Uterus (tissue), 2 donors: ENCODE results near the gene CCNQ.

Source experiments
- CTCF ChIP-seq, 4 experiments: fragments of 200-600 bp in 2 of 4; fragments of 450-650 bp in 2 of 4; sonication (generic) in 2 of 4; IDR thresholded peaks; one replicate each; pipeline ENCODE4 v1.5.1; 2016 to 2019; ENCODE audit warnings: antibody characterized with exemption in 4 of 4, mild to moderate bottlenecking in 2 of 4, moderate library complexity in 1 of 4
- POLR2A ChIP-seq, 2 donors: fragments of 450-650 bp; IDR thresholded peaks; one replicate each; pipeline ENCODE4 v1.6.1; 2016; ENCODE audit warnings: antibody characterized with exemption in 2 of 2, mild to moderate bottlenecking in 1 of 2, moderate library complexity in 1 of 2

DNA sequence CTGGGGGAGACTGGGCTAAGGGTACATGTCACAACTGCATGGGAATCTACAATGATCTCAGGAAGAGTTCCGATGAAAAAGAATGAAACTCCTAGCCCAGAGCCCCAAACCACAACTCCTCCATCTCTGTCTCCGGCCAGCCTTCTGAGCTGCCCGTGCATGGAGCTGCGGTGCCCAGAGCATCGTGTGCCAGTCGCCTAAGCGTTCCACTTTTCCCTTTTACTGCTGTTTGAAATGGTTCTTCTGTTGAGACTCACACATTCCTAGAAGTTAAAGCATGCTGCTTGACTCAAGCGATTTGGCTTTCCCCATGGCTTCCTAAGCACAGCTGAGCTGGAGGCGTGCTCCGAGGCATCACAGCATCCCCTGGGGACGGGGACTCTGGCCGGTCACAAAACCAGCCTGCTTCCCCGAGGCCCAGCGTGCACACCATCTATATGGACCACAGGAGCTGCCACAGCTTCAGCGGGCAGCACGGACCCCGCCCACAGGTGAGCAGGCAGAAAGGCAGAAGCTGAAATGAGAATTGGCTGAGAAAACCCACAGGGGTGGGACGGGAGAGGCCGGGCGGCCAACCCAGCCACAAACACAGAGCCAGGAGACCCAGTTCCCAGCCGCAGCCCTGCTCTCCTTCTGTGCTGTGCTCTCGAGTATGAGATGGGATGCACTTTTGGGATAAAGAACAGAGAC lies 5.0 kb downstream of the CCNQ start:
- TF ChIP-seq CTCF (IDR thresholded peaks at IDR 0.05): no peak
- no peak for TF ChIP-seq POLR2A (IDR thresholded peaks at IDR 0.05)
